HG03460 (cell line): ENCODE results near the gene CNOT1.

Experiments
- ATAC-seq: cut with Tn5 transposase; IDR thresholded peaks from one replicate; pipeline ENCODE4 v1.9.1; 2021; ENCODE audit not compliant: unreplicated experiment

Gene CNOT1

DNA sequence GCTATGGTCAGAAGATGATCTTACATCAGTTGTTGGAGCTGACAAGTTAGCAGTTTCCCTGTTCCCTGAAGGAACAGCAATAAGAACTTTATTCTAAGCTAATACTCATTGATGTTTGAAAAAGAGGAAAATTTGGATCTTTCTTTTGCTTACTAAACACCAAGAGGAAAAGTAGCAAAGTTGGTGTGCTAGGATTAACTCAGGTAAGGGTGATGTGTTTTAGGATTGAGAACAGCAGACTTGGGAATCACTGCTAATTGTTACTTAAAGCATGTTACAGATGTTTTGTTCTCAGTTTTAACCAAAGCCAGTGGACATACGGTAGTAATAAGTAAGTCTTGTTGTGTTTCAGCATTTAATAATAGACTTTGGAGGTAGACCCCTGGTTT lies 110.7 kb downstream of the CNOT1 start:
- ATAC-seq, result no peak

DNA sequence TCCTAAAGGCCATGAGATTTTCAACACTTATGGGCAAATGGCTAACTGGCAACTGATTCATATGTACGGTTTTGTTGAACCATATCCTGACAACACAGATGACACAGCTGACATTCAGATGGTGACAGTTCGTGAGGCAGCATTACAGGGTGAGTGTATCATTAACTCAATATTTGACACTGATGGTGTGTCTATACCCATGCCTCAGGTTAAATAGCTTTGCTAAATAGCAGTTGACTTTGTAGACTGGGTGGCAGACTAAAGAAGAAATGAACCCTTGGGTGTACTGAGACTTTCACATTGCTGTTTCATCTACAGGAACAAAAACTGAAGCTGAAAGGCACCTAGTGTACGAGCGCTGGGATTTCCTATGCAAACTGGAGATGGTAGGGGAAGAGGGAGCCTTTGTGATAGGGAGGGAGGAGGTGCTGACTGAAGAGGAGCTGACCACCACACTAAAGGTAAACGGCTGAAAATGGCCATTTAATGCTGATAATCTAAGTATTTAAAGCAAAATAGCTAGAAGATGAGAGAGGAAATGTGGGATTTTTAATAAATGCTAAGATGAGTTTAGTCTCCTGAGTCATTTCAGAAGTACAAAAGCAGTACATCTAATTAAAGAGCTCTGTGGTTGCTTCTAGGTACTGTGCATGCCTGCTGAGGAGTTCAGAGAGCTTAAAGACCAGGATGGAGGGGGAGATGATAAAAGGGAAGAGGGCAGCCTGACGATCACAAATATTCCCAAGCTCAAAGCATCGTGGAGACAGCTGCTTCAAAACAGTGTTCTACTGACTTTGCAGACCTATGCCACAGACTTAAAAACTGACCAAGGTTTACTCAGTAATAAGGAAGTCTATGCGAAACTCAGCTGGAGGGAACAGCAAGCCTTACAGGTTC lies 111.3 kb downstream of the CNOT1 start:
- peak; percentile 32 for ATAC-seq

DNA sequence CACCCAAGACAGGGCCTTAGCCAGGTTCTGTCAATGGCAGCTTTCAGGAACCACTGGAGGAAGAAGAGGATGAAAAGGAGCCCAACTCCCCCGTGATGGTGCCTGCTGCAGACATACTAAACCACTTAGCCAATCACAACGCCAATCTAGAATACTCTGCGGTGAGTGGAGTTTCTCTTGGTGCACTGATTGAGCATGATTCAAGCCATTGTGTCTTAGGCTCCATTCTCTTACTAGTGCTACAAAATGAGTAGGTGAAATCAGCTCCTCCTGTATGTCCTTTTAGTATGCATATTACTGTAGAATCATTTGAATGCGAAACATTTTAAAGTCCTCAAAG lies 112.9 kb downstream of the CNOT1 start:
- ATAC-seq, result no peak

DNA sequence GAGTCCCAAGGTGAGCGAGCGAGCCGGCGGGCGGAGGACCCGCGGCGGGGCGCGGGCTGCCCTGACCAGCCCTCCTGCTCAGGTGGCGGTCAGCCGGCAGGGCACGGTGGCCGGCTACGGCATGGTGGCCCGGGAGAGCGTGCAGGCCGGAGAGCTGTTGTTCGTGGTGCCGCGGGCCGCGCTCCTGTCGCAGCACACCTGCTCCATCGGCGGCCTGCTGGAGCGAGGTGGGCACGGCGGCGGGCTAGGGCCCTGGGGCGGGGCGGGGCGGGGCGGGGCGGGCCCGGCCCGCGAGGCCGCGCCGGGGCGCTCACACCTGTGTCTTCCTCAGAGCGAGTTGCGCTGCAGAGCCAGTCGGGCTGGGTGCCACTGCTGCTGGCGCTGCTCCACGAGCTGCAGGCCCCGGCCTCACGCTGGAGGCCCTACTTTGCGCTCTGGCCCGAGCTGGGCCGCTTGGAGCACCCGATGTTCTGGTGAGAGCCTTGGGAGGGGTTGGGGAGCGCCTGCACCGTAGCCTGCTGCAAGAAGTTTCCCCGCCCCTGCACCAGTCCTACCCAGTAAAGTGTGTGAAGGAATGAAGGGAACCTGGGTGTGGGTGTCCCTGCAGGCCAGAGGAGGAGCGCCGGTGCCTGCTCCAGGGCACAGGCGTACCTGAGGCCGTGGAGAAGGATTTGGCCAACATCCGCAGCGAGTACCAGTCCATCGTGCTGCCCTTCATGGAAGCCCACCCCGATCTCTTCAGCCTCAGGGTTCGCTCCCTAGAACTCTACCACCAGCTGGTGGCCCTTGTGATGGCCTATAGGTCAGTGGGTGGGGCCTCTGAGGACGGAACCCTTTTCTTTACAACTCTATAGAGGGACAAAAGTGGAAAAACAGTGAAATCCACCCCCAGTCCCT lies 113.5 kb downstream of the CNOT1 start:
- ATAC-seq, result peak; percentile 30

DNA sequence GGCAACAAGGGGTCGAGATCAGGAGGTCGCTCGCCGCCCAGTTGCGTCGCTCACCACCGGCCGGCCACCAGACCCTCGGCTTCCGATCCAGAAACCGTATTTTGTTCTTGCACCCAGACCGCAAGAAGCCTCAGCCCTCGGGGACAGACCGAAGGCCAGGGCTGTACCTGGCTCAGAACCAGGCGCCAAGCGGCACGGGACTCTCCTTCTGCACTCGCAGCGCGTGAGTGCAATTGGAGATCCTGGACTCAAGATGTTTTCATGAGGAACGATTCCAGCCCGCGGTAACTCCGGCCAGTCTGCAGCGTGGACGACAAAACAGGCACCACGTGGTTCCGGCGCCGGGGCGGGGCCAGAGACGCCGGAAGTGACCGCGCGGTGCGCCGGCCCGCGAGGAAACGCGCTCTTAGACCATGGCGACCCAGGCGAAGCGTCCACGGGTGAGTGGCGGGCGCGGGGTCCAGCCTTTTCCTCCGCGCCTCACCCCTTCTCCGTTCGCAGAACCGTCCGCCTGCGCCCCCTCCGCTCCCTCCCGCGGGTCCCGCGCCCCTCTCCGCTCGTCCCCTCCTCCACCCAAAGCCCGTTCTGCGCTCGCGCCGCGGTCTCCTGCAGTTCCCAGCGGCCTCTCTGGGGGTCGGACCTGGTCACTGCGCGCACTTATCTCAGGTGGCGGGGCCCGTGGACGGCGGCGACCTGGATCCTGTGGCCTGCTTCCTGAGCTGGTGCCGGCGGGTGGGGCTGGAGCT lies 114.3 kb downstream of the CNOT1 start, which contains the start of gene SETD6:
Gene SETD6 (plus strand): TSS at position 393 of the 746 bp plus-strand sequence. CDS start 21 bp downstream, at position 414.
- peak; percentile 79 for ATAC-seq

DNA sequence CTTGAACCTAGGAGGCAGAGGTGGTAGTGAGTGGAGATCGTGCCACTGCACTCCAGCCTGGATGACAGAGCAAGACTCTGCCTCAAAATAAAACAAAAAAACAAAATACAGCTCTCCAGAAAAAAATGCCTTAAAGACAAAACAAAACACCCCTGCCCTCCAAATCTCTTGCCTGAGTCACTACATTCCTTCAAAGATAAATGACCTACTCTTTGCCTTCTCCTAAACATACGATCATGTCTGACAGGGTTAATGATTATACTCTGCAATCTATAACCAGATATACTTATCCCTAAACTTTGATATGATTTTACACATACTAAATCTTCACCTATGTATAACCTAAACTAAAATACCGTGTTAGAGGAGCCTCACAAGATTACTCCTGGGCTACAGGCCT lies 115.8 kb downstream of the CNOT1 start:
- no peak for ATAC-seq

DNA sequence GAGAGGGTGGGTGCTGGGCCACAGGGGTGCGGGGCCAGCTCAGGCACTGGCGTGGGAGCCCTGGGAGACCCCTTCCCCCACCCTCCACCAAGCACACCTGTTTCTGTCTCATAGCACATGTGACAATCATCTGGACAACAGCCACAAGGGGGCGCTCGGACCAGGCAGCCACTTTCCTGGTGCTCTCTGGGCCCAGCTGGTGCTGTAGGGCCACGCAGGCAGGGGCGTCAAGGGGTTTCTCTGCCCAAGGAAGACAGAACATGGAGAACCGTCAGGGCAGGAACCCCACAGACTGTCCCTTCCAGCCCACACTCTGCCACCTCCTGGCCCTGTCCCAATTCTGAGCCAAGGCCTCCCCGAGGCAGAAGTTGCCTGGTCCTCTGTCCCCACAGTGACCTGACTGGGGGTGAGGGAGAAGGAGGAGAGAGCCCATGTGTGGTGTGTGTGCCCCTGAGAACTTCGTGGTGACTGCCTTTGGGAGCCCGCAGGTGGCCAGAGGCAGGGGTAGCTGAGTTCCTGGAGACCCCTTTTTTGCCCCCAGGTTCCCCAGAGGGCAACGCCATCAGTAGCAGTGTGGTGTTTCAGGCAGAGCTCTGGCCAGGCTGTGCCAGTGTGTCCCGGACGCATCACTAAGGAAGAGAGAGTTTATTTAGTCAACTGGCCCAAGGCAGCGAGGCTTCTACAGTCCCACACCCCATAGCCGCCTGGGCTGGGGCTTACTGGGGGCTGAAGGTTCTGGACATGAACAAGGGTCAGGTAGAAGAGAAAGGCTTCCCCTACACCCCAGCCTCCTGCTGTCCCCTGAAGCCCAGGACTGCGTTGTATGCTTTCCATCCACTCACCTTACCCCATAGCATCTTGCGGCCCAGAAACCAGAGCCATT lies 117.5 kb downstream of the CNOT1 start:
- ATAC-seq, result peak; percentile 29

DNA sequence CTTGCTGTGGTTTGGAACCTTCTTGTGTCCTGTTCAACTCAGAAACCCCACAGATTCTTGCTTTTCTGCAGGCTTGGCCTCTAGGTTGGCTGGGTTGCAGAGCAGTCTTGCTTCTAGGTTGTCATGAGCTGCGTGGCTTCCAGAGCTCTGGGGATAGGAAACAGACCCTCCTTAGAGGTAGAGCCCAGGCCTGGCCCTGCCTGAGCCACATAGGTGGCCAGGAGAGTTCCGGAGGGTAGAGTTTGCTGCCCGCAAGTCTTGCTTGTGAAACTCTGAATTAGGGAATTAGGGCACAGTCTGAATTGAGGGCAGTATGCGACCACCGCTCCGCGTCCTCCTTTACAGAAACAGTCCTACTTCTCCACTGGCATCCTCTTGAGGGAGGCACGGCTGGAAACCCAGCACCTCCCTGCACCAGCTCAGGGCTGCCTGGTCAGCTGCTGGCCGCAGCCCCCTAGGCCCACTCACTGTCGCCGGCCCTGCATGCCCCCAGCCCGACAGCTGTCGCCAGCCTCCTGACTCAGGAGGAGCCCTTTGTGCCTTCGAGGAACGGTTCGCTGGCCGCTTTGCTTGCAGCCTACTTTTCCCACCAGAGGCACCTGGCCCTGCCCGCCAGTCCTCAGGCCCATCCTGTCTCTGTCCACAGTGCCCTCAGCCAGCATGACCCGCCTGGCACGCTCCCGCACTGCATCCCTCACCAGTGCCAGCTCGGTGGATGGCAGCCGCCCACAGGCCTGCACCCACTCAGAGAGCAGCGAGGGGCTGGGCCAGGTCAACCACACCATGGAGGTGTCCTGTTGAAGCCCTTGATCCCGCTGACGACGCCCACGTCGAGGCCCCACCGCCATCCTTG lies 118.6 kb downstream of the CNOT1 start:
- ATAC-seq, result no peak

DNA sequence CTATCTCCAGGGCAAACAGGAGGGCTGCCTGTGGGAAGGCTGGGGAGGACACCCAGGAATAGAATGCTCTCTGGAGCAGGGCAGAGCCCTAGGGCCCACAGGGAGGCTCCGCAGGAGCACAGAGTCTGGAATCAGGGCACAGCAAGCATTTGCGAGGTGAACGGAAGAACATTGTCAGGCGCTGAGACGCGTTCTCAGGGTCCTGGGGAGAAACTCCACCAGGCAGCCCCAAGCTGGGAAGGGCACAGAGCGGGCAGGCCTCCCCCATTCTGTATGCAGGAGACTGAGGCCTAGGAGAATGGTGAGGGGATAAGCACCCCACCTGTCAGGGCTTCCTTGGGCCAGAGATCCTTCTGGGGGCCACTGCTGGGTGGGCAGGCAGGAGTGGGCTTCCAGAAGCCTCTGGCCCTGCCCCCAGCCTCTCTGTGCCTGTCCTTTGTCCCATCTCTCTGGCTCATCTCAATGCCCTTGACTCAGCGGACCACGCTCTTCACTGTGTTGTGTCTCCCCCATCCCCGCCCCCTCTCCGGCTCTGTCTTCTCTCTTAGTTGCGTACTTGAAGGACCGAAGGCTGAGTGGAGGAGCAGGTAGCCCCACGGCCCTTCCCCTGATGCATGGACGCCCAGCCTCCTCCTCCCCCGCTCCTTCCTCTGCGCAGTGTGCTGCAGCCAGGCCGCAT lies 119.4 kb downstream of the CNOT1 start:
- ATAC-seq, result no peak

DNA sequence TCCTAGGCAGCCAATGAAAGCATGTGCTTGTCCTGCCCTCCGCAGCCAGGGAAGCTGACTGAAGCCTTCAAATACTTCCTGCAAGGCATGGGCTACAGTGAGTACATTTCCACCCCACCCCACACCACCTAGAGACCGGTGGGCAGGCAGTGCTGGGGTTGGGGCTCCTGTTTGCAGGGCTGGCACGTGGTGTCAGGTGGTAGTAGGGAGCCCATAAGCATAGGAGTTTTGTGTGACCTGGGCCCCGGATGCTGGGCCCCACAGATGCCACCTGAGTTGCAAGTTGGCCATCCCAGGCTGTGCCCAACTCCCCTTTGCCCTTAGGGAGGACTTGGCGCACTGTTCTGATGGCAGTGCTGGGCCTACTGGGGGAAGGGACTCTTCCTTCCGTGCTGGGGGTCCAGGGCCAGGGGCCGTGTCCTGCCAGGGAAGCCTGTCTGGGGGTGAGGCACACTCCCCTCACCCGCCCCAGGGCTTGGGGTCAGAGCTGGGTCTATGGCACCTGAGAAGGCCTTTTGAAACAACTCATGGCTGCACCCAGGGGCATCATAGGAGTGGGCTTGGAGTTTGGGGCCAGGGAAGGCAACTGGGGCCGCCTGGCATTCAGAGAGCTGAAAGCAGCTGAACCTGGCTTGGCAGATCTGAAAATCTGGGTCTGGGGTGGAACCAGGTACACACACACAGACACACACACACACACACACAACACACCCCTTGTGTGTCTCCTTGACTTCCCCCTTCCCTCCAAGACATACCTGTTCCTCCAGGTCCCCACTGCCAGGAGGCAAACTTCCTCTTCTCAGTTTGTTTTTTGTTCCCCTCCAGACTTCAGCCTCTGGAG lies 120.2 kb downstream of the CNOT1 start:
- ATAC-seq, result no peak

DNA sequence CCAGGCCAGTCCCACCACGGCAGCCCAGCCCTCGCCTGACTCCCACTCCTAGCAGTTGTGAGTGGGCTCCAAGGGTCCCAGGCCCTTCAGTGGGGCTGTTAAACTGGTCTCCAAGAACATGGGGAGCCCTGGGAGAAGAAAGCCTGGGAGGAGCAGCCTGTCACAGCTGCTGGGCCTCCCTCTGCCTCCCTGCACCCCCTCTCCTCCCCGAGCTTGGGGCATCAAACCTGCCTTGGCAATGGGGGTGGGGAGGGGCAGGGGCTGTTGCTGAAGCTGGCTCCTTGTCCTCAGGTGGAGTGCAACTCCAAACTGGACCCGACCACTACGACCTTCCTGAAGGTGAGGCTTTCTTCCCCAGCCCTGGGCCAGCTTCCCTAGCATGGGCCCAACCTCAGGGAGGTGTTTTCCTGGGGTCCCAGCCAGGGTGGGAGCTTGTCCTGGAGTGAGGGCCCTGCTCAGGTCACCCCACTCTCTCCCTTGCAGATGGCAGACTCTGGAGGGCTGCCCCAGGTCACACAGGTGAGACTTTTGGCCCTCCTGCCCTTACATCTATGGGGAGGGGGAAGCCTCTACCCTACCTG lies 120.9 kb downstream of the CNOT1 start:
- ATAC-seq, result no peak

DNA sequence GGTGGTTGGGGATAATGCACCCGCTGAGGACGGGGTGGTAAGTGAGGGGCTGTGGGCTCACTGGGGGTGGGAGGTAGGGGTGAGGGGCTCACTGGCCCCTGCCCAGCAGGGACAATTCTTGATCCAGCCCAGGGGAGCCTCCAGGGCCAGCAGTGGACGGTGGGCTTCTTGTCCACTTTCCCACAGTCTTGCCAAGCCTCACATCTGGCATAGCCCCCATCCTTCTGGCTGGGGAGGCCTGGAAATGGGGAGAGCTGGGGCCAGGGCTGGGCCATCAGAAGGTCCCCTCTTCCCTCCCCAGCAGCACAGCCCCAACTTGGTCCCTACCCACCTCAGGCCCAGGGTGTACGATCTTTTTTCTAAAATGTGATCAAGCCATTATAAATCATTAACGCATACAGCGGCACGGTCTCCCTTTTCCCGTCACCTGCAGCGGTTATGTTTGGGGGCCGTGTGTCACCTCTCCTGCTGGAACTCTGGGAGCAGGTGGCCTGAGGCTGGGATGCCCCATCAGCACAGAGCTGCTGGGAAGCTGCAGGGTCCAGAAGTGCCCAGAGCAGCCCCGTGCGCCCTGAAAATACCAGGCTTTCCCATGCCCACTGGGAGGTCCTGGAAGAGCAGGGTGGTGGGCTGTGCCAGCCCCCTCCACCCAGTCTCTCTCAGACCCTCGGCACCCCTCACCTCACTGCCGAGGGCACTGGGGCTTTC lies 121.5 kb downstream of the CNOT1 start:
- ATAC-seq, result no peak

DNA sequence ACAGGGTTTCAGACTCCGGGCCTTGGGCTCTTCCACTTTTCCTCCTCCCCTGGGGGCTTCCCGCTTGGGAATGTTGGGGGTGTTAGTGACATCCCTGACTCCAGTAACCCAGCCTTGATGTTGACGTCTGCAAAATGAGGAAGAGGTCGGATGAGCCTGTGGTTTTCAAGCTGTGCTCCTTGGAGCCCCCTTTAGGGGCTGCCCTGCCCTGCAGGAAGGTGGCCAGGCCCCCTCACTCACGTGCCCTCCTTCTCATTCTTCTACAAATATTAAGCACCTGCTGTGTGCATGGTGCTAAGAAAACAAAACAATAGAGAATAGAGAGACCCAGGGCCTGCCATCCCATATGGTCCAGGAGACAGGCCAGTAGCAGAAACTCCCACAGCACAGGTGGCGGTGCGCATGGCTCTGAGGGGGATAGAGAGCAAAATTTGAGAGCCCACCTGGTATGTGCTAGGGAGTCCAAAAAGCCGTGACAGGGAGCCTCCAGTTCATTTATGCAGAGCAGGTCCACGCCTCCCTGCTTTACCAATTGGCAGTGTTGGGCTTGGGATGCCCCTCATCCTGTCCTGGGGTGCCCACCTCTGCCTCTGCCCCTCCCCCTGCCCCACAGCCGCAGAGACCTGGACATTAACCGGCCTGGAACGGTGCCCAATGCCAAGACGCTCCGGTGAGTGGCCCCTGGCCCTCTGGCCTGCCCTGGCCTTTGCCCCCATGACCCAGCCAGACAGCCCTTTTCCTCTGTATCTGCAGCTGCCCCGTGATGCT lies 122.2 kb downstream of the CNOT1 start:
- ATAC-seq, result no peak

DNA sequence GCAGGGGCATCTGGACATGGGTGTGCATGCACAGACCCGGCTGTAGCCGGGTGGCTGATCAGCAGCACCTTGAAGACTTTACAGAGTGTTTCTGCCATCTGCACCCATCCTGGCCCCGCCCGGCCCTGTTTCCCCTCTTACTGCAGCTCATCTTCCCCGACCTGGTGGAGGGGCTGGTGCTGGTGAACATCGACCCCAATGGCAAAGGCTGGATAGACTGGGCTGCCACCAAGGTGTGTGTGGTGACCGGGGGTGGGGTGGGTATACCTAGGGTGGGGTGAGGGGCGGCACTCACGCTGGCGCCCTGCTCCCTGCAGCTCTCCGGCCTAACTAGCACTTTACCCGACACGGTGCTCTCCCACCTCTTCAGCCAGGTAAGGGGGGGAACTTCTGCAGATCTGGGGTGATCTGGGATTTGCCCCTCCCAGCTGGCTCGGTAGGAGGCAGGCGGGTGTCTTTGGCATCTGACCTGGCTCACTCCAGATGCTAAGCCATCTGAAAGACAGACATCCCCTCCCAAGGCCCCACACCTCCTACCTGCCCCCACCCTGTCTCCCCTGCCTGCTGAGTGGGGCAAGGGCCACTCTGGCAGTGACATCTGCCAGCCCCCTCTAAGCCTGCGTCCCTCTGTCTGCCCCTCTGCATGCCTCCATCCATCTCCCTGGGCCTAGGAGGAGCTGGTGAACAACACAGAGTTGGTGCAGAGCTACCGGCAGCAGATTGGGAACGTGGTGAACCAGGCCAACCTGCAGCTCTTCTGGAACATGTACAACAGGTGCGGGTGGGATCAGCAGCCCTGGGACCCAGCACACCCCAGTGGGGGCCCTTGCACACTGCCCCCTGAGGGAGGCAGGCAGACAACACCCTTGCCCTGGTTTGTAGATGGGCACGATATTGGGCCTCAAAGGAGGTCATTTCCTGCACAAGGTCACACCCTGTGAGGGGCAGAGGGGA lies 123.1 kb downstream of the CNOT1 start:
- ATAC-seq, result no peak
